Omental fat pad (tissue), 4 donors: ENCODE results near the gene PHKB. TPM values are rescaled to one million over a fixed set of nuclear protein-coding genes. Genes with fewer than 3 reads are reported as not detected.

Experiments used
- ATAC-seq: fragments of 150-250 bp; one replicate; pipeline ENCODE4 v1.9.1; 2016; ENCODE audit warnings: mild to moderate bottlenecking, moderate library complexity; ENCODE audit not compliant: low FRiP score
- DNase-seq: peaks from one replicate; pipeline ENCODE4 v3.0.0-alpha.2; 2019; ENCODE audit warnings: low spot score
- total RNA-seq, 4 donors: library from RNA; depleted of rRNA; stranded (reverse); fragments of >200 nt; gene quantifications; one replicate each; pipeline ENCODE4 v1.1.0, GENCODE V29; 2016
- TF ChIP-seq, protein P1 (sequence below), 3 donors: fragments of 450-650 bp; IDR thresholded peaks; one replicate each; pipeline ENCODE4 v1.5.1; 2016 to 2017; ENCODE audit warnings: antibody characterized with exemption in 3 of 3, mild to moderate bottlenecking in 3 of 3, moderate library complexity in 2 of 3

PHKB gene
- total RNA-seq, 4 donors from 2014 or later: 55.1 to 112 (median 66.4) TPM

DNA sequence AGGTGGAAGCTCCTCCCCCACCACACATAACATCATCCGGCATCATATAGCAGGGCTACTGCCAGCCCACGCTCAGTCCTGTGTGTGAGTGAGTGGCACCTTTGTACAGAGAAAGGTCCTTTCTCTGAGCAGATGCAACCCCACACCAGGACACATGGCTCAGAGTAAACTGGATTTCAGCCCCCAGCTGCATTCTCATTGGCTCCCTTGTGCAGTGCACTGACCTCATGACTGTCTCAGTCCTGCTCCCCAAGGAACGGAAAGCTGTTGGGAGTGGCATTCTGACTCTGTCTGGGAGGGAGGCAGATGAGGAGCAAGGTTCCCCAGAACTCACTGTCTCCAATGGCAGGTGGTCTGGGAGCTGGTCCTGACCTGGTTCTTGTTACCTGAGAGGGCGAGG lies 244.1 kb downstream of the PHKB start:
- ATAC-seq (no peak), DNase-seq (no peak)
- TF ChIP-seq, protein P1, sequence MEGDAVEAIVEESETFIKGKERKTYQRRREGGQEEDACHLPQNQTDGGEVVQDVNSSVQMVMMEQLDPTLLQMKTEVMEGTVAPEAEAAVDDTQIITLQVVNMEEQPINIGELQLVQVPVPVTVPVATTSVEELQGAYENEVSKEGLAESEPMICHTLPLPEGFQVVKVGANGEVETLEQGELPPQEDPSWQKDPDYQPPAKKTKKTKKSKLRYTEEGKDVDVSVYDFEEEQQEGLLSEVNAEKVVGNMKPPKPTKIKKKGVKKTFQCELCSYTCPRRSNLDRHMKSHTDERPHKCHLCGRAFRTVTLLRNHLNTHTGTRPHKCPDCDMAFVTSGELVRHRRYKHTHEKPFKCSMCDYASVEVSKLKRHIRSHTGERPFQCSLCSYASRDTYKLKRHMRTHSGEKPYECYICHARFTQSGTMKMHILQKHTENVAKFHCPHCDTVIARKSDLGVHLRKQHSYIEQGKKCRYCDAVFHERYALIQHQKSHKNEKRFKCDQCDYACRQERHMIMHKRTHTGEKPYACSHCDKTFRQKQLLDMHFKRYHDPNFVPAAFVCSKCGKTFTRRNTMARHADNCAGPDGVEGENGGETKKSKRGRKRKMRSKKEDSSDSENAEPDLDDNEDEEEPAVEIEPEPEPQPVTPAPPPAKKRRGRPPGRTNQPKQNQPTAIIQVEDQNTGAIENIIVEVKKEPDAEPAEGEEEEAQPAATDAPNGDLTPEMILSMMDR (IDR thresholded peaks at IDR 0.05): no peak

DNA sequence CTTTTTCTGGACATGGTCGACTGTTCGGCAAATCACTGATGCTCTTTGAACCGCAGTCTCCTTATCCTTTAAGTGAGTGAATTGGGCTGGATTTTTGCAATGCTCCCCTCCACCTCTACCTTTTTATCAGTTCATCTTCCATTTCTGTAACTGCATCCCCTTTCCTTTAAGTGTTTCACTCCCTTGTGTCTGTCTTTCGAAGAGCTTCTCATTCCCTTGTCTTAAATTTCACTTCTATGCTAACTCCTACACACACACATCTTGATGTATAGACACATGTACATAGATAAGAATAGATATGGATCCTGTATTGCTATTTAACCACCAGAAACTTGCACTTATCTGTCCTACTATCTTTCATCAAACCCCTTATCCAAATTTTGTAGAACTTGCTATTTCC lies 250.7 kb downstream of the PHKB start:
- ATAC-seq: no peak
- no peak for DNase-seq
- TF ChIP-seq, protein P1 (IDR thresholded peaks at IDR 0.05): no peak

DNA sequence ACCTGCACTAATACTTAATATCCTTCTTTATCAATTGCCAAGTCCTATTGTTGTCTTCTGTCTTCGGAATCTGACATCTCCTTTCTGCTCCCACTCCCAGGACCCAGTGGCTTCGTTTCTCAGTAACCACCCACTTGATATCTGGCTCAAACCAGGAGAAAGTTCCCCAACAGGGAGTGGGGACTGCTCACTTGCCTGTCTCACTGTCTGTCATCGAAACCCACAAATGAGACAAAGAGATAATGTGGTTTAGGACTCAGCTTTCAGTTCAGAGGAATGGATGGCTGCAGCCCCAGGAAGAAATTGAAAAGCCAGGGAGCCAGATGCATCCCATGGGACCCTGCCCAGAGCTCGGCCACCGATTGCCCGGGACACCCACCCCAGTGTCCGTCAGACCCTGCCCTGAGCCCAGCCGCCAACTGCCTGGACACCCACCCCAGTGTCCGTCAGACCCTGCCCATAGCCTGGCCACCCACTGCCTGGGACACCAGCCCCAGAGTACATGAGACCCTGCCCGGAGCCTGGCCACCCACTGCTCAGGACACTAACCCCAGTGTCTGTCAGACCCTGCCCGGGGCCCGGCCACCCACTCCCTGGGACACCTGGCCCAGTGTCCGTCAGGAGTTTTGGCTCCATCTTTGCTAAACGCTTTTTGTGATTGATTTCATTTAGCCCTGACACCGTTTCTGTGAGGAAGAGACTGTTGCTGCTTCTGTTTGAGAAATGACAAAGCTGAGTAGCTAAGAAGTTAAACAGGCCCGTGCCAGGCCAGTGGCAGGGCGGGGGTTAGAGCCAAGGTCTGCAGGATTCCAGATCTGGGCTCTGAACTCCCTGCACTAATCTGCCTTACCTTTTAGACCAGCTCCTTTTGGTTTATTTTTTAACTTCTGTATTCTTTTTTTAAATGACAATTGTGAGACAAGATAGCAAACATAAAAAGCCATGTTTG lies 251.4 kb downstream of the PHKB start:
- DNase-seq (no peak), ATAC-seq (no peak)
- TF ChIP-seq, protein P1 (IDR thresholded peaks at IDR 0.05): no peak

DNA sequence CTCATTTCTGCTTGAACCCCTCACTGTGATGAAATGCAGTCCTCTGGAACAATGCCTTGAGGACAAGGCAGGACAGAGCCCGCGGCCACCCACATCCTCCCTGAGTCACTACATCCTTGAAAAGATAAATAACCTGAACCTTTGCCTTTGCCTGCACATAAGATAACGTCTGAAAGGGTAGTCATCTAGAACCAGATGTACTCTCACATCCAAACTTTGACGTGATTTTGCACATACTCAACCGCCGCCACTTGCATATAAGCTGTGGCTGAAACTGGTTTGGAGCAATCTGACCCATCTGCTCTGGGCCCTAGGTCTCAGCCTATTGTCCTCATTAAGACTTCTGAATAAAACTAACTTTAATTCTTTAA lies 252.1 kb downstream of the PHKB start:
- no peak for DNase-seq
- no peak for ATAC-seq
- TF ChIP-seq, protein P1 (IDR thresholded peaks at IDR 0.05): no peak

DNA sequence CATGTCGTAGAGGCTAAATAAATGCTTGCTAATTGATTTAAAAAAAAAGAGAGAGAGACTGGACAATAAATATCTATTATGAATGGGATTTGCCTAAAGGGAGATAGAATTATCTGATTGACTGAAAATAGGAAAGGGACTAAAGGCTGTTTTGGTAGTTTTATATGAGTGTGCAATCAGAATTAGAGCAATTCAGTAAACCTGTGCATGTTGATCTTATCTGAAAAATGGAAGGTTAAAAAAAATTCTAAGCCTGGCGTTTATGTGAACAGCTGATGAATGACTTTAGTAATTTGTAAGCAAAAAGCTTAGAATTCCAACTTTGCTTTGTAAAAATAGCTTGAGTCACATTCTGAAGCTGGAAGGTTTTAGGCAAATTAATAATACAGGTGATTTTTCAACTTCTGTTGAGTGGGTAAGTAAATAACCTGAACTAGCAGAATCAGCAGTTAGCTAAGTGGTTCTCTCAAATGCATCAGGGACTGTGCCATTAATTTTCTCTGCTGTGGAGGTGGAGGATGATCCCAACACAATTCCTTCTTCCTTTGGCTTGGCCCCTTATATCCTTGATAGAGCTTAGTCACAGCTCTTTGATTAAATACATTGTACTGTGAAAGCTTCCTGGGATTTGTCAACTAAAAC lies 254.4 kb downstream of the PHKB start:
- no peak for ATAC-seq
- TF ChIP-seq, protein P1 (IDR thresholded peaks at IDR 0.05): no peak
- DNase-seq: no peak

DNA sequence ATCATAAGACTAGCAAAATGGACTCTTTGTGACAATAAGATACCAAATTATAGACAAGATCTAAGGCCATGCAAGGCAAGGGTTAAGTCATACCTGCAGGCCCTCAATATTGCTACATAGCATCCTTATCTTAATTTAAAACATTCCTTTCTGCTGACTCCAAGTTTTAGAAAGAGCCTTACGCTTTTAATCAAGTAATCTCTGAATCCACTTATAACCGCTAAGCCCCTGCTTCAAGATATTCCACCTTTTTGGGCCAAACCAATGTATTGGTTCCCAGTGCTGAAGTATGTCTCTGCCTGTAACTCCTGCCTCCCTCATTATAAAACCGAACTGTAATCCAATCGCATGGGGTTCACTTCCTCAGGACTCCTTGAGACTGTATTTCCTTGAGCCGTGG lies 255.4 kb downstream of the PHKB start:
- ATAC-seq (no peak), DNase-seq (no peak)
- TF ChIP-seq, protein P1 (IDR thresholded peaks at IDR 0.05): no peak
